Karpas-422 (cell line): ENCODE measurements around the gene RPS21. TPM values are rescaled to one million over a fixed set of nuclear protein-coding genes. Genes with fewer than 3 reads are reported as not detected.

Experiments used
- DNase-seq: peaks from one replicate; pipeline ENCODE4 v3.0.0-alpha.2; 2015
- H2AFZ ChIP-seq: fragments of 200-600 bp; sonication (generic); 2 replicates; pipeline ENCODE4 v1.6.1; 2014; ENCODE audit warnings: antibody characterized with exemption, low read length, mixed read lengths
- H3K27ac ChIP-seq: fragments of 200-600 bp; sonication (generic); 2 replicates; pipeline ENCODE4 v1.5.1; 2014; ENCODE audit warnings: mild to moderate bottlenecking, low read length, moderate library complexity
- H3K27me3 ChIP-seq: fragments of 200-600 bp; sonication (generic); 2 replicates; pipeline ENCODE4 v1.6.1; 2014; ENCODE audit warnings: low read length, mixed read lengths
- H3K36me3 ChIP-seq: fragments of 200-600 bp; sonication (generic); 2 replicates; pipeline ENCODE4 v1.6.1; 2014; ENCODE audit warnings: low read length, mixed read lengths; ENCODE audit not compliant: insufficient read depth
- H3K4me1 ChIP-seq: fragments of 200-600 bp; sonication (generic); 2 replicates; pipeline ENCODE4 v1.6.1; 2014; ENCODE audit warnings: mild to moderate bottlenecking, low read length, mixed read lengths
- H3K4me2 ChIP-seq: fragments of 200-600 bp; sonication (generic); 2 replicates; pipeline ENCODE4 v1.6.1; 2014; ENCODE audit warnings: low read length, low read depth, mild to moderate bottlenecking; ENCODE audit not compliant: poor library complexity, severe bottlenecking
- H3K4me3 ChIP-seq: fragments of 200-600 bp; sonication (generic); 2 replicates; pipeline ENCODE4 v1.5.1; 2014; ENCODE audit warnings: mild to moderate bottlenecking, antibody characterized with exemption, low read length, mixed read lengths
- H3K79me2 ChIP-seq: fragments of 200-600 bp; sonication (generic); 2 replicates; pipeline ENCODE4 v1.6.1; 2014; ENCODE audit warnings: mild to moderate bottlenecking, low read length, mixed read lengths
- H3K9ac ChIP-seq: fragments of 200-600 bp; sonication (generic); 2 replicates; pipeline ENCODE4 v1.6.0; 2014; ENCODE audit warnings: low read length
- H3K9me2 ChIP-seq: fragments of 200-600 bp; sonication (generic), shearing (Covaris generic); replicated peaks from 2 replicates; pipeline ENCODE4 v1.6.0; 2014; ENCODE audit warnings: mild to moderate bottlenecking, low read length, moderate library complexity; ENCODE audit not compliant: insufficient read depth
- H3K9me3 ChIP-seq: fragments of 300-700, 200-600 bp; sonication (generic); 2 replicates; pipeline ENCODE4 v1.6.1; 2014; ENCODE audit warnings: low read length, mixed read lengths
- H4K20me1 ChIP-seq: fragments of 200-600 bp; sonication (generic); 2 replicates; pipeline ENCODE4 v1.6.1; 2014; ENCODE audit warnings: mild to moderate bottlenecking, antibody characterized with exemption, low read length, low read depth; ENCODE audit not compliant: insufficient read depth
- total RNA-seq: library from RNA; depleted of rRNA; stranded (reverse); fragments of >200 nt; shearing (Covaris generic); gene quantifications from 2 replicates; pipeline ENCODE4 v1.2.3, GENCODE V29; 2014; ENCODE audit warnings: low replicate concordance

The RPS21 gene
- total RNA-seq, 1 experiment from 2014 or later: 2,619 TPM

GRCh38 chr20:62346398-62347150 is 40.3 kb upstream of the RPS21 start:
- H3K9me3 ChIP-seq: no peaks in the 10 kb centered on the region
- DNase-seq: no peak
- no peaks in the 10 kb centered on the region for H3K27me3 ChIP-seq
- H3K4me2 ChIP-seq: no peak overlapping the region
- no peak overlapping the region for H3K27ac ChIP-seq
- H3K9ac ChIP-seq: no peak overlapping the region
- H3K79me2 ChIP-seq: no peaks in the 10 kb centered on the region
- H3K4me1 ChIP-seq: no peaks in the 10 kb centered on the region
- H3K36me3 ChIP-seq: no peaks in the 10 kb centered on the region
- no peak overlapping the region for H3K4me3 ChIP-seq
- no peak overlapping the region for H2AFZ ChIP-seq
- no peaks in the 10 kb centered on the region for H3K9me2 ChIP-seq
- H4K20me1 ChIP-seq: no peaks in the 10 kb centered on the region

- Histone ChIP-seq H3K4me1 (no peaks in the 10 kb centered on the region), H4K20me1 (no peaks in the 10 kb centered on the region), H3K79me2 (no peaks in the 10 kb centered on the region), H3K36me3 (no peaks in the 10 kb centered on the region), H3K9ac (no peak overlapping the region), H3K27ac (no peak overlapping the region), H2AFZ (no peak overlapping the region), H3K9me3 (no peaks in the 10 kb centered on the region), H3K27me3 (no peaks in the 10 kb centered on the region), H3K4me2 (no peak overlapping the region), H3K4me3 (no peak overlapping the region), H3K9me2 (no peaks in the 10 kb centered on the region)
- no peak for DNase-seq
Measured at GRCh38 chr20:62347151-62347404, 39.8 kb upstream of the RPS21 start.

DNA sequence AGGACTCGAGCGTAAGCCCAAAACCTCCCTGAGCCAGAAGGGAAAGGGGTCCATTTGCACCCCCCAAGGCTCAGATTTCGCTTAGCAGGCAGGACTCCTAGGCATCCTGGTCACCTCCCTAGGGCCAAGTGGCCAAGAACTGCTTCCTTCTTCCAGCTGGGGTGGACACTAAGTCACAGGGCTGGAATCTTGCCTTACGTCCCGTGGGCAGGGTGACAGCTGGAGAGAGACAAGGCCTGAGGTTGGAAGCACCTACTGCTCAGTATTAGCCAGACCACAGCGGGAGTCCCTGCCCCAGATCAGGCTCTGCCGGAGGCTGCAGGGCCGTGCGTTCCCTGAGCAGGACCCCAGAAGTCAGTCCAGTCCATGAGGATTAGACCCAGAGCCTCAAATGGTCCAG is 39.5 kb upstream of the RPS21 start:
- H4K20me1 ChIP-seq: no peaks in the 10 kb centered on the region
- no peaks in the 10 kb centered on the region for H3K27me3 ChIP-seq
- H2AFZ ChIP-seq: no peak overlapping the region
- no peaks in the 10 kb centered on the region for H3K9me3 ChIP-seq
- no peaks in the 10 kb centered on the region for H3K9me2 ChIP-seq
- no peak overlapping the region for H3K4me3 ChIP-seq
- no peaks in the 10 kb centered on the region for H3K36me3 ChIP-seq
- no peak overlapping the region for H3K27ac ChIP-seq
- no peak overlapping the region for H3K4me2 ChIP-seq
- H3K4me1 ChIP-seq: no peaks in the 10 kb centered on the region
- DNase-seq: no peak
- H3K9ac ChIP-seq: no peak overlapping the region
- H3K79me2 ChIP-seq: no peaks in the 10 kb centered on the region

DNA sequence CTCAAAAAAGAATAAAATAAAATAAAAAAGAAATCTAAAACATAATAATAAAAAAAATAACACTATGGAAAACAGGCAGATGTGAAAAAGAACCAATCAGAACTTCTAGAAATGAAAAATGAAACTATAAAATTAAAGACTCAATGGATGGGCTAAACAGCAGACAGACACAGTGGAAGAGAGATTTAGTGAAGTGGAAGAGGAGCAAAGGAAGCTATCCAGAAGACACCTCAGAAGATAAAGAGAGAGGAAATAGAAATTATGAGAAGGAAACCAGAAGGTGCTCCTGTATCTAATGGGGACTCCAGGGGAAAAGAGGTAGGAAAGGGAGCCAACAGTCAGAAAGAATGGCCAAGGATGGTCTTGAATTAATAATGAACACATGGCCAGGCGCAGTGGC is 38.3 kb upstream of the RPS21 start:
- no peak overlapping the region for H3K4me3 ChIP-seq
- no peaks in the 10 kb centered on the region for H3K4me1 ChIP-seq
- no peak for DNase-seq
- no peaks in the 10 kb centered on the region for H3K27me3 ChIP-seq
- H3K27ac ChIP-seq: no peak overlapping the region
- H3K9me2 ChIP-seq: no peaks in the 10 kb centered on the region
- H3K4me2 ChIP-seq: no peak overlapping the region
- H3K79me2 ChIP-seq: no peaks in the 10 kb centered on the region
- H2AFZ ChIP-seq: no peak overlapping the region
- H3K9me3 ChIP-seq: no peaks in the 10 kb centered on the region
- no peaks in the 10 kb centered on the region for H3K36me3 ChIP-seq
- no peak overlapping the region for H3K9ac ChIP-seq
- no peaks in the 10 kb centered on the region for H4K20me1 ChIP-seq

GRCh38 chr20:62349556-62350097 is 37.3 kb upstream of the RPS21 start:
- no peak for DNase-seq
- Histone ChIP-seq H3K9me2 (no peaks in the 10 kb centered on the region), H3K4me3 (no peak overlapping the region), H3K36me3 (no peaks in the 10 kb centered on the region), H3K27me3 (no peaks in the 10 kb centered on the region), H3K4me2 (no peak overlapping the region), H2AFZ (no peak overlapping the region), H4K20me1 (0 out of 2 replicates have a peak, but pooled peaks cover 3% of the 10 kb centered on the region), H3K27ac (no peak overlapping the region), H3K4me1 (no peaks in the 10 kb centered on the region), H3K9ac (no peak overlapping the region), H3K9me3 (no peaks in the 10 kb centered on the region), H3K79me2 (no peaks in the 10 kb centered on the region)

- DNase-seq: no peak
- no peaks in the 10 kb centered on the region for H3K79me2 ChIP-seq
Measured at GRCh38 chr20:62350098-62350628, 36.7 kb upstream of the RPS21 start.

DNA sequence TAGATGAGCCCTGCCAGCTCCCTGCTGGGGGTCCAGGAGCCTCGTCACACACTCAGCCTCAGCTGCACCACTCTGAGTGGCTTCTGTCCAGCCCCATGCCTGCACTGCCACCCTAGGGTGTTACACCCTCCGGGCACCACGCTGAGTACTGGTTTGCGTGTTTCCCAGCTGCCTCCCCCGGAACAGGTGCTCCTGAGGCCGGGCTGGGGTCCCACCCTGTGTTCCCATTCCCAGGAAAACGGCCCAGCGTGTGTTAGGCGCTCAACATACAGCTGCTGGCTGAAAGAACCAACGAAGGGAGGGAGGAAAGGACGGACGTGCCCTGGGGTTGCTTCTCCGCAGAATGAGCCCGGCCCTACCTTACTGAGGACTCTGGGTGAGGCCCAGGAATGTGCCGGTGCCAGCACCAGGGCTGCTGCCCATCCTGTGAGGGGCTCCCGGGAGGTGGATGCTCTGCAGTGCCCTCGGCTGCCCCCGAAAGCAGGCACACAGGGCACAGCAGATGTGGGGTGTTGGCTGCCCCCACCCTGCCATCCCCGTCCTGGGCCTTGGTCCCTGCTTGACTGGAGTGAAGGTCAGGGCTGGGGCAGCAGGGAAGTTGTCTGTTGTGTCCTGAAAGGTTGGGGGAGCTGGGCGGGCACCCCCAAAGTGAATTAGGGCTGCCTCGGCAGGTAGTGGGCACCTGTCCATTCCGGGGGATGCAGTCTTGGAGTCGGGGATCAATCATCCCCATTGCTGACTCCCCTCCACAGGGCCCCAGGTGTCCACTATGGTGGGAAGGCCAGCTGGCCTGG is 36.1 kb upstream of the RPS21 start:
- no peaks in the 10 kb centered on the region for H3K4me1 ChIP-seq
- H3K4me2 ChIP-seq: no peak overlapping the region
- no peaks in the 10 kb centered on the region for H3K9me2 ChIP-seq
- no peaks in the 10 kb centered on the region for H3K27me3 ChIP-seq
- no peaks in the 10 kb centered on the region for H3K9me3 ChIP-seq
- H2AFZ ChIP-seq: no peak overlapping the region
- H3K36me3 ChIP-seq: no peaks in the 10 kb centered on the region
- no peak overlapping the region for H3K27ac ChIP-seq
- no peak overlapping the region for H3K9ac ChIP-seq
- H3K4me3 ChIP-seq: no peak overlapping the region
- no peak for DNase-seq
- H3K79me2 ChIP-seq: no peaks in the 10 kb centered on the region
- 0 out of 2 replicates have a peak, but pooled peaks cover 9% of the 10 kb centered on the region for H4K20me1 ChIP-seq

More at GRCh38 chr20:62350098-62350628, 36.7 kb upstream of the RPS21 start:
- H3K9me2 ChIP-seq: no peaks in the 10 kb centered on the region
- no peaks in the 10 kb centered on the region for H3K4me1 ChIP-seq
- no peak overlapping the region for H3K27ac ChIP-seq
- 0 out of 2 replicates have a peak, but pooled peaks cover 7% of the 10 kb centered on the region for H4K20me1 ChIP-seq
- no peak overlapping the region for H3K4me3 ChIP-seq
- H3K4me2 ChIP-seq: no peak overlapping the region
- H3K9me3 ChIP-seq: no peaks in the 10 kb centered on the region
- H3K36me3 ChIP-seq: no peaks in the 10 kb centered on the region
- no peak overlapping the region for H2AFZ ChIP-seq
- H3K27me3 ChIP-seq: no peaks in the 10 kb centered on the region
- H3K9ac ChIP-seq: no peak overlapping the region
